ENCODE measurements around the gene ANKHD1.

GRCh38 chr5:140420226-140420570 lies 18.6 kb downstream of the ANKHD1 start:
- TF ChIP-seq CTCF (IDR thresholded peaks at IDR 0.05 in 4 of 5, conservative IDR thresholded peaks at IDR 0.05 in 1 of 5) = no peak
- no peak for TF ChIP-seq POLR2A (IDR thresholded peaks at IDR 0.05)

Data from gastrocnemius medialis (tissue), 4 donors.